Measurements from ENCODE around the gene NAALADL2. TPM values are rescaled to one million over a fixed set of nuclear protein-coding genes. Genes with fewer than 3 reads are reported as not detected.

The NAALADL2 gene
- polyA plus RNA-seq, 3 donors: not detected

DNA sequence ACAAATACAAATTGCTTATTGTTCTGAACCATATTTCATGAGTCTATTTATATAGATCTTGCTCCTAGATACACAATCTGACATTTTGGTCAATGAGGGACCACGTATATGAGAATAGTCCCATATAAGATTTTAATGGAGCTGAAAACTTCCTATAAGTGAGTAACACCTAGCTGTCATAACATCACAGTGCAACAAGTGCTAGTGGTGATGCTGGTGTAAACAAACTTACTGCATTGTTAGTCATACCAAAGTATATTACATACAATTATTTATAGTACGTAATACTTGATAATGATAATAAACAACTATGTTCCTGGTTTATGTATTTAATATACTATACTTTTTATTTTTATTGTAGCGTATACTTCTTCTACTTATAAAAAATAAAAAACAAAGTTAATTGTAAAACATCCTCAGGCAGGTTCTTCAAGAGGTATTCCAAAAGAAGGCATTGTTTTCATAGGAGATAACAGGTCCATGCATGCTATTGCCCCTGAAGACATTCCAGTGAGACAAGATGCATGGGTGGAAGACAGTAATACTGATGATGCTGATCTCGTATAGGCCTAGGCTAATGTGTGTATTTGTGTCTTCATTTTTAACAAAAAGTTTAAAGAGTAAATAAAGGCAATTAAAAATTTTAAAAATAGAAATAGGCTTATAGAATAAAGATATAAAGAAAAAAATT is 46.8 kb upstream of the NAALADL2 start:
- intact Hi-C loops (cut with micrococcal nuclease): no loop called here
- Mint-ChIP-seq H3K36me3 (no peaks in the 10 kb centered on the region), H3K9me3 (peaks cover 0 to 4% (median 2%) of the 10 kb centered on the region in 7 donors), H3K27me3 (ENCODE audit: low read depth in 3 of 3) (no peaks in the 10 kb centered on the region), H3K27ac (no peak overlapping the region), H3K4me1 (peaks cover 2% of the 10 kb centered on the region), H3K4me3 (no peak overlapping the region)
- WGBS (ENCODE audit: insufficient coverage): no CpG with 5 or more reads among the region's 4 CpGs
- TF ChIP-seq, protein P1, sequence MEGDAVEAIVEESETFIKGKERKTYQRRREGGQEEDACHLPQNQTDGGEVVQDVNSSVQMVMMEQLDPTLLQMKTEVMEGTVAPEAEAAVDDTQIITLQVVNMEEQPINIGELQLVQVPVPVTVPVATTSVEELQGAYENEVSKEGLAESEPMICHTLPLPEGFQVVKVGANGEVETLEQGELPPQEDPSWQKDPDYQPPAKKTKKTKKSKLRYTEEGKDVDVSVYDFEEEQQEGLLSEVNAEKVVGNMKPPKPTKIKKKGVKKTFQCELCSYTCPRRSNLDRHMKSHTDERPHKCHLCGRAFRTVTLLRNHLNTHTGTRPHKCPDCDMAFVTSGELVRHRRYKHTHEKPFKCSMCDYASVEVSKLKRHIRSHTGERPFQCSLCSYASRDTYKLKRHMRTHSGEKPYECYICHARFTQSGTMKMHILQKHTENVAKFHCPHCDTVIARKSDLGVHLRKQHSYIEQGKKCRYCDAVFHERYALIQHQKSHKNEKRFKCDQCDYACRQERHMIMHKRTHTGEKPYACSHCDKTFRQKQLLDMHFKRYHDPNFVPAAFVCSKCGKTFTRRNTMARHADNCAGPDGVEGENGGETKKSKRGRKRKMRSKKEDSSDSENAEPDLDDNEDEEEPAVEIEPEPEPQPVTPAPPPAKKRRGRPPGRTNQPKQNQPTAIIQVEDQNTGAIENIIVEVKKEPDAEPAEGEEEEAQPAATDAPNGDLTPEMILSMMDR (IDR thresholded peaks at IDR 0.05): no peak
- no peak overlapping the region for H3K4me3 ChIP-seq (replicated peaks in 1 of 3; ENCODE audit: low read depth in 2 of 3, low read length in 3 of 3)
- peaks cover 0 to 8% of the 10 kb centered on the region in 2 donors for H3K9me3 ChIP-seq (replicated peaks in 1 of 2; ENCODE audit: control insufficient read depth in 1 of 2, insufficient read depth in 1 of 2, low read length in 2 of 2)
- H3K4me2 ChIP-seq (replicated peaks; ENCODE audit: extremely low read depth, low read length, poor library complexity, severe bottlenecking): no peak overlapping the region
- no peak overlapping the region for H3K9ac ChIP-seq (ENCODE audit: insufficient read depth, low read length, poor library complexity, severe bottlenecking)
- no peak overlapping the region for H3K27ac ChIP-seq (ENCODE audit: low read depth in 1 of 2, low read length in 2 of 2)
- no peaks in the 10 kb centered on the region for H3K36me3 ChIP-seq (replicated peaks in 1 of 2; ENCODE audit: control insufficient read depth in 1 of 2, insufficient read depth in 2 of 2, low read length in 2 of 2)
- DNase-seq: no peak
- H3K27me3 ChIP-seq (ENCODE audit: control insufficient read depth in 2 of 2, insufficient read depth in 2 of 2, low read length in 2 of 2): no peaks in the 10 kb centered on the region
- H2AFZ ChIP-seq (ENCODE audit: insufficient read depth, low read depth, low read length, poor library complexity, severe bottlenecking): no peak overlapping the region
- H3K79me2 ChIP-seq (ENCODE audit: insufficient read depth, low read length): no peaks in the 10 kb centered on the region
- no peaks in the 10 kb centered on the region for H3K4me1 ChIP-seq (ENCODE audit: control insufficient read depth in 1 of 2, insufficient read depth in 2 of 2, low read length in 2 of 2)
- no peaks in the 10 kb centered on the region for H4K20me1 ChIP-seq (ENCODE audit: insufficient read depth, low read length)

DNA sequence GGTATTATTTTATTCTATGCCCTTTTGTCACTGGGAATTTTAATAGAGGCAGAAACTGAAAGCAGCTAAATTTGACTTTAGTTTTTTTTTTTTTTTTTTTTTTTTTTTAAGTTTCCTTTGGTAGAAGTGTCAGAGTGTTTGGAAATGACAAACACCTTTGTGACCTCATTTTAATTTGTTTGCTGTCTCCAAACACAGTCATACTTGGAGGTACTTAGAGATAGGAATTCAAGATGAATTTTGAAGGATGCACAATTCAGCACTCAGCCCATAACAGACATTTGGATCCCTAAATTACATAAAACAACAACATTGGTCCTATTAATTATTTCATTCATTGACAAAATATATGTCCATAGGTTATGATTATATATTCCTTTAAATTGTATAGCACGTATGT is 43.4 kb upstream of the NAALADL2 start:
- H3K36me3 ChIP-seq (replicated peaks in 1 of 2; ENCODE audit: control insufficient read depth in 1 of 2, insufficient read depth in 2 of 2, low read length in 2 of 2): no peaks in the 10 kb centered on the region
- H4K20me1 ChIP-seq (ENCODE audit: insufficient read depth, low read length): no peaks in the 10 kb centered on the region
- no peaks in the 10 kb centered on the region for H3K27me3 Mint-ChIP-seq (ENCODE audit: low read depth in 3 of 3)
- WGBS (ENCODE audit: insufficient coverage): no CpG with 5 or more reads among the region's 1 CpG
- no peaks in the 10 kb centered on the region for H3K36me3 Mint-ChIP-seq
- H3K27ac Mint-ChIP-seq: no peak overlapping the region
- H2AFZ ChIP-seq (ENCODE audit: insufficient read depth, low read depth, low read length, poor library complexity, severe bottlenecking): no peak overlapping the region
- no peak overlapping the region for H3K9ac ChIP-seq (ENCODE audit: insufficient read depth, low read length, poor library complexity, severe bottlenecking)
- H3K9me3 Mint-ChIP-seq: peaks cover 0 to 4% (median 2%) of the 10 kb centered on the region in 7 donors
- TF ChIP-seq, protein P1 (IDR thresholded peaks at IDR 0.05): no peak
- no peaks in the 10 kb centered on the region for H3K27me3 ChIP-seq (ENCODE audit: control insufficient read depth in 2 of 2, insufficient read depth in 2 of 2, low read length in 2 of 2)
- no peaks in the 10 kb centered on the region for H3K4me1 ChIP-seq (ENCODE audit: control insufficient read depth in 1 of 2, insufficient read depth in 2 of 2, low read length in 2 of 2)
- H3K9me3 ChIP-seq (replicated peaks in 1 of 2; ENCODE audit: control insufficient read depth in 1 of 2, insufficient read depth in 1 of 2, low read length in 2 of 2): peaks cover 0 to 5% of the 10 kb centered on the region in 2 donors
- no peaks in the 10 kb centered on the region for H3K79me2 ChIP-seq (ENCODE audit: insufficient read depth, low read length)
- intact Hi-C loops (cut with micrococcal nuclease): no loop called here
- no peak overlapping the region for H3K4me3 Mint-ChIP-seq
- H3K27ac ChIP-seq (ENCODE audit: low read depth in 1 of 2, low read length in 2 of 2): no peak overlapping the region
- no peak overlapping the region for H3K4me3 ChIP-seq (replicated peaks in 1 of 3; ENCODE audit: low read depth in 2 of 3, low read length in 3 of 3)
- DNase-seq: no peak
- H3K4me2 ChIP-seq (replicated peaks; ENCODE audit: extremely low read depth, low read length, poor library complexity, severe bottlenecking): no peak overlapping the region
- no peaks in the 10 kb centered on the region for H3K4me1 Mint-ChIP-seq

All from CD14-positive monocyte (primary cell).